Glomerular visceral epithelial cell (primary cell): ENCODE measurements around the gene DBN1.
"Not testable (repeated sequence)": the region's sequence is repeated elsewhere in the genome, so short reads cannot be mapped to it uniquely, and the experiment has no call there.

Experiments used
- DNase-seq: peaks from one replicate; pipeline ENCODE4 v3.0.0-alpha.2; 2016; ENCODE audit errors: extremely low spot score

DBN1 gene

GRCh38 chr5:177429248-177430040 lies 44.0 kb downstream of the DBN1 start:
- DNase-seq = no peak

- no peak for DNase-seq
These were observed 44.7 kb downstream of the DBN1 start for GRCh38 chr5:177428574-177429217.

- DNase-seq = no peak
These were observed 45.4 kb downstream of the DBN1 start for GRCh38 chr5:177427919-177428573.

GRCh38 chr5:177427211-177427822 lies 46.1 kb downstream of the DBN1 start:
- DNase-seq = no peak

GRCh38 chr5:177426566-177427210 lies 46.7 kb downstream of the DBN1 start, which contains the start of gene GRK6:
Gene GRK6, plus strand, starts transcription at chr5:177426676. Its CDS starts 170 bp downstream, at chr5:177426846.
- DNase-seq = peak; percentile 52

GRCh38 chr5:177425801-177426565 lies 47.5 kb downstream of the DBN1 start:
- DNase-seq = peak; percentile 100

GRCh38 chr5:177425196-177425800 lies 48.1 kb downstream of the DBN1 start:
- DNase-seq = no peak

- DNase-seq = no peak
These were observed 49.8 kb downstream of the DBN1 start for GRCh38 chr5:177423671-177424070.

- DNase-seq = no peak
These were observed 52.2 kb downstream of the DBN1 start for GRCh38 chr5:177421062-177421798.

GRCh38 chr5:177420472-177420871 lies 53.0 kb downstream of the DBN1 start:
- not testable (repeated sequence) for DNase-seq

- DNase-seq = peak; percentile 28
These were observed 54.4 kb downstream of the DBN1 start for GRCh38 chr5:177419046-177419445.

GRCh38 chr5:177417081-177417480 lies 56.4 kb downstream of the DBN1 start:
- DNase-seq = not testable (repeated sequence)

GRCh38 chr5:177414481-177414880 lies 59.0 kb downstream of the DBN1 start:
- no peak for DNase-seq

GRCh38 chr5:177412603-177413233 lies 60.7 kb downstream of the DBN1 start:
- DNase-seq = no peak

GRCh38 chr5:177410575-177410974 lies 62.9 kb downstream of the DBN1 start:
- DNase-seq = no peak

- DNase-seq = no peak
These were observed 64.2 kb downstream of the DBN1 start, which contains the start of gene F12 for GRCh38 chr5:177409043-177409801. Gene F12, minus strand, starts transcription at chr5:177409564. Its CDS starts 37 bp downstream, at chr5:177409527.
